HG02763 (cell line): ENCODE measurements around the gene SPEF1.
"Not testable (repeated sequence)": the region's sequence is repeated elsewhere in the genome, so short reads cannot be mapped to it uniquely, and the experiment has no call there.

ENCODE experiments used
- ATAC-seq: cut with Tn5 transposase; IDR thresholded peaks from one replicate; pipeline ENCODE4 v1.9.1; 2021; ENCODE audit warnings: mild to moderate bottlenecking, moderate library complexity; ENCODE audit not compliant: unreplicated experiment

Gene SPEF1

GRCh38 chr20:3781153-3781910 is at the start of gene SPEF1:
SPEF1 (minus strand) TSS chr20:3781448; CDS start chr20:3781287, 161 bp downstream.
- no peak for ATAC-seq

GRCh38 chr20:3829891-3830290 is 48.6 kb upstream of the SPEF1 start:
- not testable (repeated sequence) for ATAC-seq

- ATAC-seq, result no peak
Observed at GRCh38 chr20:3828798-3829197, 47.5 kb upstream of the SPEF1 start.

- ATAC-seq, result no peak
Observed at GRCh38 chr20:3826420-3826819, 45.2 kb upstream of the SPEF1 start.

GRCh38 chr20:3825526-3825925 is 44.3 kb upstream of the SPEF1 start:
- ATAC-seq, result no peak

- no peak for ATAC-seq
Observed at GRCh38 chr20:3823881-3824280, 42.6 kb upstream of the SPEF1 start.

GRCh38 chr20:3821996-3822395 is 40.7 kb upstream of the SPEF1 start:
- no peak for ATAC-seq

- no peak for ATAC-seq
Observed at GRCh38 chr20:3820901-3821727, 39.9 kb upstream of the SPEF1 start.

GRCh38 chr20:3820048-3820900 is 39.0 kb upstream of the SPEF1 start, which contains the start of gene AP5S1:
AP5S1 (plus strand) TSS chr20:3820547; CDS start chr20:3822118, 1,571 bp downstream.
- ATAC-seq, result peak; percentile 85

- ATAC-seq, result no peak
Observed at GRCh38 chr20:3819411-3820047, 38.3 kb upstream of the SPEF1 start.

GRCh38 chr20:3818155-3819151 is 37.2 kb upstream of the SPEF1 start:
- ATAC-seq, result no peak

GRCh38 chr20:3815703-3816315 is 34.6 kb upstream of the SPEF1 start:
- ATAC-seq, result no peak

GRCh38 chr20:3814928-3815495 is 33.8 kb upstream of the SPEF1 start:
- no peak for ATAC-seq

- ATAC-seq, result no peak
Observed at GRCh38 chr20:3813848-3814581, 32.8 kb upstream of the SPEF1 start.

GRCh38 chr20:3812975-3813847 is 32.0 kb upstream of the SPEF1 start:
- ATAC-seq, result no peak

- ATAC-seq, result no peak
Observed at GRCh38 chr20:3812259-3812681, 31.0 kb upstream of the SPEF1 start.
